Stimulated activated CD8-positive, alpha-beta memory T cell treated with anti-CD3 and anti-CD28 coated beads, Interleukin-15, amount 100 ng/mL, for 4 hours (primary cell): ENCODE measurements around the gene GPC1.
"Not testable (repeated sequence)": the region's sequence is repeated elsewhere in the genome, so short reads cannot be mapped to it uniquely, and the experiment has no call there.

Source experiments
- DNase-seq, 2 donors: peaks; one replicate each; pipeline ENCODE4 v3.0.0-alpha.2; 2020; ENCODE audit warnings: low read depth in 2 of 2

The GPC1 gene

DNA sequence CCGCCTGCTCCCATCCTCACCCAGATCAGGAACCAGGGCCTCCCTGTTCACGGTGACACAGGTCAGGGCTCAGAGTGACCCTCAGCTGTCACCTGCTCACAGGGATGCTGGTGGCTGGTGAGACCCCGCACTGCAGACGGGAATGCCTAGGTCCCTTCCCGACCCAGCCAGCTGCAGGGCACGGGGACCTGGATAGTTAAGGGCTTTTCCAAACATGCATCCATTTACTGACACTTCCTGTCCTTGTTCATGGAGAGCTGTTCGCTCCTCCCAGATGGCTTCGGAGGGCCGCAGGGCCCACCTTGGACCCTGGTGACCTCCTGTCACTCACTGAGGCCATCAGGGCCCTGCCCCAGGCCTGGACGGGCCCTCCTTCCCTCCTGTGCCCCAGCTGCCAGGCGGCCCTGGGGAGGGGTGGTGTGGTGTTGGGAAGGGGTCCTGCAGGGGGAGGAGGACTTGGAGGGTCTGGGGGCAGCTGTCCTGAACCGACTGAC, 31.7 kb downstream of the GPC1 start:
- no peak for DNase-seq

DNA sequence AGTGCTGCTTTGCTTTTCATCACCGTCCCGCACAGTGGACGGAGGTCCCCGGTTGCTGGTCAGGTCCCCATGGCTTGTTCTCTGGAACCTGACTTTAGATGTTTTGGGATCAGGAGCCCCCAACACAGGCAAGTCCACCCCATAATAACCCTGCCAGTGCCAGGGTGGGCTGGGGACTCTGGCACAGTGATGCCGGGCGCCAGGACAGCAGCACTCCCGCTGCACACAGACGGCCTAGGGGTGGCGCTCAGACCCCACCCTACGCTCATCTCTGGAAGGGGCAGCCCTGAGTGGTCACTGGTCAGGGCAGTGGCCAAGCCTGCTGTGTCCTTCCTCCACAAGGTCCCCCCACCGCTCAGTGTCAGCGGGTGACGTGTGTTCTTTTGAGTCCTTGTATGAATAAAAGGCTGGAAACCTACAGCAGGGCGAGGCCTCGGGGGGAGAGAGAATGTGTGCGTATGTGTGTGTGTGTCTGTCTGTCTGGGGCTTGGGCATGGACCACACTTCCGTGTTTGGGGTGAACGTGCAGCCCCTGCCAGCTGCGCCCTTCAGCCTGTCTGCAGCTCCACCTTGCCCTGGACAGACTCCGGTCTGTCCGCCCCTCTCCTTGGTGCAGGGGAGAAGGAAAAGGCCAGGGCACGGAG, 32.3 kb downstream of the GPC1 start:
- no peak for DNase-seq

DNA sequence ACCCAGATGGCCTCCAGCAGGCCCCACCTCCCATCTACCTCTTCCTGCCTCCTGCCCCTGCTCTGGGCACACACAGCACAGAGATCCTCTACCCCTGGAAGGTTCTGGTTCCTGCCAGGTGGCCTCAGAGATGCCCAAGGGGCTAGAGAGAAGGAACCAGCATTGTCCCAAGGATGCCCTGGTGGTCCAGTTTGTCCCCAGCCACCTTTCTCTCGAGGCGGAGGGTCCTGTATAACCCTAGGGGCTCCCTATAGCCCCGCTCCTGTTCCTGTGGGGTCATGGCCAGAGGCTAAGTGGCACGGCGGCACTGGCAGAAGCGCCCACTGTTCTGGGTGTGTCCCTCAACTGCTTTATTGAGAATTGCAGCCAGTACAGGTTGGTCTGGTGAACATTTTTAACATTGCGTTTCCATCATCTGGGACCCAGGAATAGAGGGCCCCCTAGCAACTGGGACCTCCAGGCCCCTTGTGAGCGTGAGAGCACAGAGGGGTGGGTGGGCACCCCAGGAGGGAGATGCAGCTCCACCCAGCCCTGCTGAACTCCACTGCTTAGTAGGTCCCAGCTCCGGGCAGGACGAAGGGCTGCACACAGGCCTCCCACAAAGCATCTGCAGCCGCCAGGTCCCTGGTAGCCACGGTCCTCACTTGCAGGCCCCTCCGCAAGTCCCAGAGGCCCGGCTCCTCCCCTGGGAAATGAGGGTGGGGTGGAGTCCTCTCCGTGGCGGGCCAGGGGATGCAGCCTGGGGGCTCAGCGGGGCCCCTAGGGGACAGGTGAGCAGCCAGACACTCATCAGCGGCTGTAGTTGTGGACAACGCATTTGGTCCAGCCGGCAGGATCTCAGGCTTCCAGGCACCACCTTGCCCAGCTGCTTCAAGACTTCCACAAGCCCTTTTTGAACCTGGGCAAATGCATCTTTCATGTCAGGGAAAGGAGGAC, 33.1 kb downstream of the GPC1 start:
- no peak for DNase-seq

DNA sequence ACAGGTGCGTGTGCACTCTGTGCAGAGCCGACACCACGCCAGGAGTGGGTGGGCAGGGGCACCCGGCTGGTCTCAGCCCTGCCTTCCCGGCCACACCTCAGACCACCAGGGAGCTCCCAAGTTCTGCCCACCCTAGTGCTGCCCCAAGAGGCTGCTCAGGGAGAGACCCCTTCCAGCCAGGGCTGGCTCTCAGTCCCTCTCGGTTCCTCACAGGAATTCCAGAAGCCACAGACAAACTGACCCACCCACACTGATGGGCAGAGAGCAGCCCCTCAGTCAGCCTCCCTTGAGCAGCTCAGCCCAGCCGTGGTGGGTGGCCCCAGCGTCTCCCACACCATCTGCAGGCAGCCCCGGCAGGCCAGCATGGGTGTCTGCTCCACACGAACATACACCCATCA, 33.8 kb downstream of the GPC1 start:
- no peak for DNase-seq

DNA sequence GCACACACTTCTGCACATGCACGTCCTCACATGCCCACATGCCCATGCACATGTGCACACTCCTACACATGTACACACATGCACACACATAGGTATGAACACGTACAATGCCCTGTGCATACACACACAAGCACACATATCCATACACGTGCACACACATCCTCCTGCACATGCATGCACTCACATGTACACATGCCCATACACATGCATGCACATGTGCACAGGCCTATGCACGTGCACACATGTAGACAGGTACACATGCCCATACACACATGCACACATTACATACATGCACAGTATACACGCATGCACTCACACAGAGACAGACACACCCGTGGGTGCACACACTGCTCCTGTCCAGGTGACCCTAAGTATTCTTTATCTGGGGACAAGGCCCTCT, 34.3 kb downstream of the GPC1 start:
- no peak for DNase-seq

DNA sequence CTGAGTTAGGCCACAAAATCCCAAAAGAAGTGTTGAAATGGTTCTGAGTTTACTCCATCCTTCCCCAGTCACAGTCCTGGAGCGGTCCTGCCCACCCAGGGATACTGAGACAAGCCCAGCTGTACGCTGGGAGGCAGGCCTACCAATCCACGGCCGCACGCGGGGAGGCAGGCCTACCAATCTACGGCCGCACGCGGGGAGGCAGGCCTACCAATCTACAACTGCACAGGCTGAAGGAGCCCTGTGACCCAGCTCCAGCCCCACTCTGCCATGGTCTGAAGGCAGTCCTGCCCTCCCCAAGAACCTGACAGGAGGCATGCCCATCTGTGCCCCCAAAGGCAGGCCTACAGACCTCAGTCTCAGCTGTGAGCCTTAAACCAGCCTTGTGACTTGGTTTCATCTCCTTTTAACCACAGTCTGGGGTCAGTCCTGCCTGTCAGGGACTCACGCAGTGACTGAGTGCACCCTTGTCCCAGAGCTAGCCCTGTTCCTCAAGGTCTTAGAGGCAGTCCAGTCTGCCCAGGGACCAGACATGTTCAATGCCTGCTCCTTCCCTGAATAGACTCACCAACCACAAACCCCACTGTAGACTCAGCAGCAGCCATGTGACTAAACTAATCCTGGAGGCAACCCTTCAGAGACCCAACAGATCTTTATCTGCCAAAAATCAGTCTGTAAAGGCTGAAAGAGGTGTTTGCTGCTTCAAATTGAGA, 36.8 kb downstream of the GPC1 start:
- no peak for DNase-seq

DNA sequence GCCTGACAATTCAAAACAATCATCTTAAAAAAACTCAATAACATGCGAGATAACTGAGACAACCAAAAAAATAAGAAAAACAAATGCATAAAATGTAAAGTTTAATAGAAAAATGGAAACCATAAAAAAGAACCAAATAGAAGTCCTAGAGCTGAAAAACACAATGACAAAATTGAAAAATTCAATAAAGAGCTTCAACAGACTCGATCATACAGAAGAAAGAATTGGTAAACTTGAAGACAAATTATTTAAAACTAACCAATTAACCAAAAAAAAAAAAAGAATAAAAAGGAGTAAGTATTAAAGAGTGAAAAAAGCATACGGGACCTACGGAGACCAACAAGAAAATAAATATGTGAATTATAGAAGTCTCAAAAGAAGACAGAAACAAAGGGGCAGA, 37.7 kb downstream of the GPC1 start:
- DNase-seq: no peak

DNA sequence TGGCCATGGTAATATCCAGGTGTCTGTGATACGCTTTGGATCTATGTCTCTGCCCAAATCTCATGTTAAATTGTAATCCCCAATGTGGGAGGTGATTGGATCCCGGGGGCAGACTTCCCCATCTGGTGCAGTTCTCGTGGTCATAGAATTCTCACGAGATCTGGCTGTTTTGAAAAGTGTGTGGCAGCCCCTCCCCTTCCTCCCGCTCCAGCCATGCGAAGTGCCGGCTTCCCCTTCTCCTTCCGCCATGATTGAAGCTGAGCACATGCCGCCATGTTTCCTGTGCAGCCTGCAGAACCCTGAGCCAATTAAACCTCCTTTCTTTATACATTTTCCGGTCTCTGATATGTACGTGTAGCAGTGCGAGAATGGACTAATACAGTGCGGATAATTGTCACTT, 42.5 kb downstream of the GPC1 start:
- no peak for DNase-seq

DNA sequence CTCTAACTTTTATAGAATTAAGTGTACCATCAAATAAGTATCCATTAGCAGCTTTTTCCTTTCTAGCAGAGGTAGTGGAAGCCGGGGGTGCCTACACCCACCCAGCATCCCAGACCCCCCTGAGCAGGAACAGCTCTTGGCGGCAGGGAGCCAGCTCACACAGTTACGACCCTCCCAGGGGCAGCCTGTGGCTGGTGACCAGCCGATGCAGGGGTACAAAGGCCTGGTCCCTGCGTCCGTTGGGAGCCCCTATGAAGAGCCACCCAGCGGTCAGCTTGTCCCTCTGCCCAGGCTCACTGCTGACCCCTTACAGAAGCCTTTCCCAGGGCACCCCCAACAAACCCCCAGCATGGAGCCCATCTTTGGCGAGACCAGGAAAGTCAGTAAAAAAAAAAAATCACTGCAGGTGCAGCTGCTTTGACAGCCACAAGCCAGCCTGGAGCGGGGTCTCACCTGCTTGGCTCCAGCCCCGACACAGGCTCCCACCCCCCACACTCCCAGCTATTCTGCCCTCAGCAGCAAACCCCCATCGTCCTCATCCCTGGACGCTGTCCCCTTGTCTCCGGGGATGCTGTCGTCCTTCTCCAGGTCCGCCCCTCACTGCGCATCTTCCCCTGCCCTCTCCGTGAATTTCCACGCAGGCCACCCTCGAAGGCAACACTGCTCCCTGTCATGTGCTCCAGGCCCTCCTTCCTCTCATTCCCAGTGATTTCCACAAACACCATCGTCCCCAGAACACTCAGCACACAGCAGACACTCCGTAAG, 43.1 kb downstream of the GPC1 start:
- DNase-seq: no peak

DNA sequence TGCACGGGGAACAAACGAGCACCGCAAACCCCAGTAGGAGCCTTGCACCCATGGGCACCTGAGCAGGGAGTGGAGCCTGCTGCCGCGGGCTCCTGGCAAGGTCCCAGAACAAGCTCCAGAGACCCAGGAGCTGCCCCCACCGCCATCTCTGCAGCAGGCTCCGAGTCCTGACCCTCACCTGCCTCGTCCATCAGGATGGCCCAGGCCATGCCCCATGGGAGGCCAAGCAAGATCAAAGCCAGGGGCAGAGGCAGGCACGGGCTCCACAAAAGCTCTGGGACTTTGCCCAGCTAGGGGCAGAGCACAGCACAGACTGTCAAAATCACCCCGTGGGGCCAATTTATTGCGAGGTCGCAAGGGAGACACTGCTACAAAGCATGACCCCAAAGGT, 43.6 kb downstream of the GPC1 start:
- DNase-seq: no peak

DNA sequence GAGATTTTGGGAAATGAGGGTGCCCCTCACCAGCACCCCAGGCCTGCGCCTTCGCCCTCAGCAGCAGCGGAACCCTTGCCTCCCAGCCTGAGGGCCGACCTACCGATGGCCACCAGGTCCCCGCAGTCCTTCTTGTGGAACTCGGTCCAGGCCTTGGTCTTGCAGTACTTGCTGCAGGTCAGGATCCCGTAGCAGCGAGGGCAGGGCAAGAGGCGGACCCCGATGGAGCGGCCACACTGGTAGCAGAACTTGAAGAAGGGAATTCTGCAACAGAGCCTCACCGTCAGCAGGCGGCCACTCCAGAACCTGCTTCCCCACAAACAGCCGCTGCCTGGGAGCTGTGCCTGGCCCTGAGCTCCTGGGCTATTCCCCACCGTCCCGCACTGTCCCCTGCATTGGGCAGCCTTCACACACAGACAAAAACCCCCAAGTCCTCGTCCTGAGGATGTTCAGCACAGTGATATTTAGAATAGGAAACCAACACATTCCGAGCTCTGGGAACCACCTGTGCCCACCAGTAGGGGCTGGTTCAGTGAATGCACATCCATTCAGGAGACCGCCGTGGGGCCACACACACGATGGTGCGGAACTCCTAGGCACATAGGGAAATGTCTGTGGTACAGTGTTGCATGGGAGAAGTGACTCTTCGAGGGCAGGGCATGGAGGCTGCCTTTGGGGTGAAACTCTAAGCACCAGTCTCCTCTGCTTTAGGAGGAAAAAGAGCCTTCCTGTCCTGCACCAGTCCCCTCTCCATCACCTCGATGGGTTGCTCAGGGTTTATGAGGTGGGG, 45.6 kb downstream of the GPC1 start:
- no peak for DNase-seq

DNA sequence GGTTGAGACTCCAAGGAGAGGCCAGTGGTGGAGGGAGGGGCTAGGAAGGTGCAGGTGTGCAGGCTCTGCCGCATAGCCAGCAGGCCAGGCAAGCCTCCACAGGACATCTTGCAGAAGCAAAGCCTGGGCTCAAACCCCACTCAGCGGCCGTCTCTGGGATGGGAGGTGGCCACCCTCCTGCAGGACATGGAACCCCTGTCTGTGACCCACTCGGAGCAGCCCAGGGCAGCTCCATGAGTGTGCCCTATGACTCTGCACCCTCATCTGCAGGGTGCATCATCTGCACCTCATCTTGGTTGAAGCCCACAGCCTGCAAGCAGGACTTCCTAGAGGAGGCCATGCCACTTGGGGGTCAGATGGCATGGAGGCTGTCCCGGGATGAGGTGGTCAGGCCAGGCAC, 46.3 kb downstream of the GPC1 start:
- no peak for DNase-seq

DNA sequence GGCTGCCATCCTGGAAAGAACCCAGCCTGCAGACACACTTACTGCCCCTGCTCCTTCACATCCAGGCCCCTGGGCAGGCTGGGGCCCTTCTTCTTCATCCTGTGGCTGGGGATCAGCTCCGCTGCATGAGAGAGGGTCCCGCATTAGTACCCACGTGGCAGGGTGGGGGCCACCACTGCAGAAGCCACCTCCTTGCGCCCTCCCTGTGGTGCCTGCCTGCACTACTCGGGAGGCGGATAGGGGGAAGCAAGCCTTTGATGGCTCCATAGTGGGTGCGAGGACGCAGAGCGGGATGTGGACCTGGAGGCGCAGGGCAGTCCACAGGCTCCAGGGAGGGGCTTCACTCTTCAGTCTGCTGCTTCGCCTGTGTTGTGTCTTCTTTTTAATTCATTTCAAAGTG, 46.7 kb downstream of the GPC1 start:
- no peak for DNase-seq

DNA sequence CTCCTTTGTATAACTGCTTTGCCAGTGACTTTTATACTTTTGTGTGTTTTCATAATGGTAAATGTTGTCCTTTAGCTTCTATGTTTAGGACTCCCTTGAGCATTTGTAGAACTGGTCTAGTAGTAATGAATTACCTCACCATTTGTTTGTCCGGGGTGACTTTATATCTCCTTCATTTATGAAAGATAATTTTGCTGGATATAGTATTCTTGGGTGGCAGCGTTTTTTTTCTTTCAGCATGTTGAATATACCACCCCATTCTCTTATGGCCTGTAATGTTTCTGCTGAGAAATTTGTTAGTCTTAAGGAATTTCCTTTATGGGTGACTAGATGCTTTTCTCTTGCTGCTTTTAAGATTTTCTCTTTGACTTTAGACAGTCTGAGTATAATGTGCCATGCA, 56.0 kb downstream of the GPC1 start:
- DNase-seq: no peak

DNA sequence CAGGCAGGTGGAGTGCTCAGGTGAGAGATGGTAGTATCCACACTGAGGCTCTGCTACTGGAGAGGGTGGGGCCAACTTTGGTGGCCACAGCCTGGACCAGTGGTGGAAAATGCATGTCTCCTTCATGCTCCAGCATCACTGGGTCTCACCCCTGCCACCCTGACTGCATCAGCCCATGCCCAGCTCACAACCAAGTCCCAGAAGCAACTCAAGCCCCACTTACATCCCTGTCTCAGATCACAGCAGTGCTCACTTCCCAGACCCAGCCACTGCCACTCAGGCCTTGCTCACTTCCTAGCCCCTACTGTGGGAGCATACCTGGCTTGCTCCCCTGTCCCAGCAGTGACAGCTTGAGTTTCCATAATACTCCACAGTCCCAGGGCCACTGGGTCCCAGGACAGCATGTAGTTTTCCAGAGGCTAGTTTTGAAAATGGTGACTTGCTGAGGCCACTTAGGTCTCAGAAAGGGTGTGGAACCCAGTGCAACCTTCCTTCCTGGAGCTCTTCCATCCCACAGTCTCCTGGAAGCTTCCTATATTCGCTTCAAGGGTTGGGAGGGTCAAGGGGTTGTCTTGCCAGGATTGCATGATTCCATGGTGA, 58.8 kb downstream of the GPC1 start:
- no peak for DNase-seq

DNA sequence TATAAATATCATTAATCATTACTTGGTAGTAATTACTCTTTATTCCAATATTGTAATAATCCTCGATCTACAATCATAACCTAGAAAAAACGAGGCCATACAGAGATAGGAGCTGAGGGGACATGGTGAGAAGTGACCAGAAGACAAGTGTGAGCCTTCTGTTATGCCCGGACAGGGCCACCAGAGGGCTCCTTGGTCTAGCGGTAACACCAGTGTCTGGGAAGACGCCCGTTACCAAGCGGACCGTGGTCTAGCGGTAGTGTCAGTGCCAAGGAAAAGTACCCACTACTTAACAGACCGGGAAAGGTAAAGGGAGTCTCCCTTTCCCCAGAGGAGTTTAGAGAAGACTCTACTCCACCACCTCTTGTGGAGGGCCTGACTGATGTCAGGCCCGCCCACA, 59.5 kb downstream of the GPC1 start:
- not testable (repeated sequence) for DNase-seq

DNA sequence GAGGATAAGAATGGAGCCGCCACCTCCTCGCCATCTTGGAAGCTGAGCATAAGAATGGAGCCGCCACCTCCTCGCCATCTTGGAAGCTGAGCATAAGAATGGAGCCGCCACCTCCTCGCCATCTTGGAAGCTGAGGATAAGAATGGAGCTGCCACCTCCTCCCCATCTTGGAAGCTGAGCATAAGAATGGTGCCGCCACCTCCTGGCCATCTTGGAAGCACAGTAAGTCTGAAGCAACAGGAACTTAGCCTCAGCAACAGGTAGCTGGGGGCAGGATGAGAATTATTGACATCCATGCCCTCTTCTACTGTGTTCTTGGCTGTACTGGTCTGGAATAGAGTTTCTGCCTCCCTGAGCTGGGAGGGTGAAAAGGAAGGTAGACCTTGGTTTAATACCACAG, 61.6 kb downstream of the GPC1 start:
- not testable (repeated sequence) for DNase-seq

DNA sequence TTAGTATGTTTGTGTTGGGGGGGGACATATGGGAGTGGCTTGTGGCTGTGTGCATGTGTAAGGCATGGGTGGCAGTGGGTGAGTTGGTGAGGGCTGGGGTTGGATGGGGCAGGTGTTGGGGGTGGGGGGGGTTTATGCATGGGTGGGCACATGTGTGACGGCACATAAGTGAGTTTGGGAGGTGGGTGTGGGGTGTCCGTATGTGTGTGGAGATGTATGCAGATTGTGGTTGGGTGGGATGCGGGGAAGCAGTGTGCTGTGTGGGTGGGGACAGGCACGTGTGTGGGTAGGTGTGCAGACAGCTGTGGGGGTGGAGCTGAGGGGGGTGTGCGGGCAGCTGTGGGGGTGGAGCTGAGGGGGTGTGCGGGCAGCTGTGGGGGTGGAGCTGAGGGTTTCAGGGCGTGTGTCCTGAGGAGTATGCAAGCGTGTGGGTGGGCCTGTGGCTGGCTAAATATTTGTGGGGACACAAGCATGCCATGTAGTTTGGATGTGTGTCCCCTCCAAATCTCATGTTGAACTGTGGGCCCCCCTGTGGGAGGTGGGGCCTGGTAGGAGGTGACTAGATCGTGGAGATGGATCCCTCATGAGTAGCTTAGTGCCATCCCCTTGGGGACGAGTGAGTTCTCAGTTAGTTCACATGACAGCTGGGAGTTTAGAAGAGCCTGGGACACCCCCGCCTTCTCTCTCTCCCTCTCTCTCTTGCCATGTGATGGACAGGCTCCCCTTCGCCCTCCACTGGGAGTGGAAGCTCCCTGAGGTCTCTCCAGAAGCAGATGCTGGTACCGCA, 62.9 kb downstream of the GPC1 start:
- DNase-seq: no peak

DNA sequence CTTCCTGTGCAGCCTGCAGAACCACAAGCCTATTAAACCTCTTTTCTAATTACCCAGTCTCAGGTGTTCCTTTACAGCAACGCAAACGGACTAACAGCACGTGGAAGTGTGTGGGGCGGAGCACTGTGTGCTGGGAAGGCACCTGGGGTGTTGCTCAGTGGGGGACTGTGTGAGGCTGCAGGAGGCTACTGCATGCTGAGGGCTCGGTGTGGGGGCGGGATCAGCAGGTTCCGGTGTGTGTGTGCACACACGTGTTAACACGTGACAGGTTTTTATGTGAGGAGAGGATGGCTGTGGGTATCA, 63.4 kb downstream of the GPC1 start:
- DNase-seq: no peak
